Retinal pigment epithelial cell (primary cell): ENCODE measurements around the gene OSTN.
"Not testable (repeated sequence)": the region's sequence is repeated elsewhere in the genome, so short reads cannot be mapped to it uniquely, and the experiment has no call there.

Experiments used
- DNase-seq: peaks from one replicate; pipeline ENCODE4 v3.0.0-alpha.2; 2010; ENCODE audit warnings: low read depth
- H3K4me3 ChIP-seq: 2 replicates; pipeline ENCODE4 v1.5.1; 2011; ENCODE audit warnings: mild to moderate bottlenecking, low read length, control low read depth, moderate library complexity
- CTCF ChIP-seq: conservative IDR thresholded peaks from 2 replicates; pipeline ENCODE4 v1.5.1; 2011; ENCODE audit warnings: low read depth, low read length, control low read depth, inconsistent platforms

The OSTN gene

DNA sequence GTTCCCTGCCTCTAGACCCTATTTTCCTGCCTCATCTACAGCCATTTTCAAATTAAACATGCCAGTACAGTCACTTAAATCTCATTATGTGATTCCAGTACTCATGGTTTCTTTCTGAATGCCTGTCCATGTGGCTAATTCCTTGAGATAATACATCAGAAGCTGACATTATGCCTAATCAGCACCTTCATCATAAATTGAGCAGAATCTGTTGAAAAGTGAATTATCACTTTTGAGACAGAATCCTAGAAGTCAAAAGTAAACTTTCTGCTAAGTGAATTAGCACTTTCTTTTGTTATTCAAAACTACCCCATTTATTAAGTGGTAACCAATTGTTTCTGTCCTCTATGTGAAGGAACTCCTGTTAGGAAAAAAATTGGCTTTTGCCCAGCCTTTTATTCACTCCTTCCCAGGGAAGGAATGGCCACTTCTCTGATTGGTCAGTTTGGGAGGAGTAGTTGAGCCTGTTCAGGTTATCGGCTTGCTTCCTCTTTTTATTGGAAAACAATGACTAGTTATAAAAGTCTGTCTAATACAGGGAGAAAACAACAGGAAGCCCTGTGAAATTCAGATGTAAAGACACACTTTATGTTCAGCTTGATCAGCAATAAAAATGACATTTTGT, 40.5 kb downstream of the OSTN start:
- no peak for TF ChIP-seq CTCF
- no peak for DNase-seq
- no peak overlapping the region for H3K4me3 ChIP-seq

DNA sequence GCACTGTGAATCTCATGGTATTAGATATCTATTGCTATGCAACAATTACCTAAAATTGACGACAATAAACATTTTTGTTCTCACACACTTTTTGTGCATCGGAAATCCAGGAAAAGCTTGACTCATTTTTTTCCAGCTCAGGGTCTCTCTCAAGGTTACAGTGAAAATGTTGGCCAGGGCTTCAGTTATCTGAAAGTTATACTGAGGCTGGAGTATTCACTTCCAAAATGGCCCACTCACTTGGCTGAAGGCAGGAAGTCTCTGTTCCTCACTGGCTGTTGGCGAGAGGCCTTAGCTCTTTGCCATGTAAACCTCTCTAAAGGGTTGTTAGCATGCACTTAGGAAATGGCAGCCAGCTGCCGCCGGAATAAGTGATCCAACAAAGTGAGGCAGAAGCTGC, 41.4 kb downstream of the OSTN start:
- no peak for TF ChIP-seq CTCF
- no peak for DNase-seq
- no peak overlapping the region for H3K4me3 ChIP-seq

GRCh38 chr3:191244242-191244867, 45.3 kb downstream of the OSTN start:
- no peak for DNase-seq

GRCh38 chr3:191246034-191246433, 47.0 kb downstream of the OSTN start:
- not testable (repeated sequence) for H3K4me3 ChIP-seq, DNase-seq

More at GRCh38 chr3:191244242-191244867, 45.3 kb downstream of the OSTN start:
- H3K4me3 ChIP-seq, result no peak overlapping the region
- TF ChIP-seq CTCF, result peak; percentile 25

DNA sequence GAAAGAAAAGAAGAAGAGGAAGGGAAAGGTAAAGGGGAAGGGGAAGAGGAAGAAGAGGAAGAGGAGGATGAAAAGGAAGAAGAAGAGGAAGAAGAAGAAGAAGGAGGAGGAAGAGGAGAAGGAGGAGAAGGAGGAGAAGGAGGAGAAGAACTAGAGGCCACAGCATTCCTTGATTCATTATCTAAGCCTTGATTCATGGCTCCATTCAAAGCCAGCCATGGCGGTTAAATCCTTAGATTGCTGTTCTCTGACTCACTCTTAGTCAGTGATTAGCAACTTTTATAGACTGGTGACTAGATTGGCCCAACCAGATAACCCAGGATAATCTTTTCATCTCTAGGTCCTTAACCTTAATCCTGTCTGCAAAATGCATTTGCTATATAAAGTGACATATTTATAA, 47.6 kb downstream of the OSTN start:
- no peak for TF ChIP-seq CTCF
- peak; percentile 93 for DNase-seq
- no peak overlapping the region for H3K4me3 ChIP-seq

DNA sequence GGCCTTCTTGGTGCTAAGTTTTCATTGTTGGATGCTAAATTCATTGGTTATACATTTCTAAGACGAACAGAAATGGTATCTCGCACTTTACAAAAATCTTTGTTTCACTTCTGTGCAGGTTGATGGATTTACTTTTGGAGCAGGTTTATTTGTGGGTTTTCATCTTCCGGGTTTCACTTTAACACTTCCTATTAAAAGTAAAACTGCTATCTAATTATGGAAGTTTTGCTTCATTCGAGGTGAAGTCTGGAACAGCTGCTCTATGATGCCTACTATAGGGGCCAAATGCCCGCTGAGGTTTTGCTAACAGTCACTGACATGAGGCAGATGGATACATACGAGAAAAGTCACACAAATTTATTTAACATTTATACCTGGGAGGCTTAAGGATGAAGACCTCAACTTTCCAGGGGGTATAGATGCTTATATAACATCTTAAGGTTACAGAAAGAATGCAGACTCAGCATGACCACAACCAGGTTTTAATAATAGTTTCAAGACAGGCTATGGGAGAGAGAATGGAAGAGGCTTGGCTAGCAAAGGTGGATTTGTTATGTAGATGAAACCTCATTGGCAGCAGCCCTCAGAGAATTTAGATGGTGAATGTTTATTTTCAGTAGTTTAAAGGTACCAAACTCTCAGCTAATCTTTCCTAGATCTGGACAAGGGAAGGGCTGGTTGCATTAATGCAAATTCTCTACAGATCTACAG, 54.2 kb downstream of the OSTN start:
- H3K4me3 ChIP-seq, result no peak overlapping the region
- no peak for TF ChIP-seq CTCF
- DNase-seq, result no peak

DNA sequence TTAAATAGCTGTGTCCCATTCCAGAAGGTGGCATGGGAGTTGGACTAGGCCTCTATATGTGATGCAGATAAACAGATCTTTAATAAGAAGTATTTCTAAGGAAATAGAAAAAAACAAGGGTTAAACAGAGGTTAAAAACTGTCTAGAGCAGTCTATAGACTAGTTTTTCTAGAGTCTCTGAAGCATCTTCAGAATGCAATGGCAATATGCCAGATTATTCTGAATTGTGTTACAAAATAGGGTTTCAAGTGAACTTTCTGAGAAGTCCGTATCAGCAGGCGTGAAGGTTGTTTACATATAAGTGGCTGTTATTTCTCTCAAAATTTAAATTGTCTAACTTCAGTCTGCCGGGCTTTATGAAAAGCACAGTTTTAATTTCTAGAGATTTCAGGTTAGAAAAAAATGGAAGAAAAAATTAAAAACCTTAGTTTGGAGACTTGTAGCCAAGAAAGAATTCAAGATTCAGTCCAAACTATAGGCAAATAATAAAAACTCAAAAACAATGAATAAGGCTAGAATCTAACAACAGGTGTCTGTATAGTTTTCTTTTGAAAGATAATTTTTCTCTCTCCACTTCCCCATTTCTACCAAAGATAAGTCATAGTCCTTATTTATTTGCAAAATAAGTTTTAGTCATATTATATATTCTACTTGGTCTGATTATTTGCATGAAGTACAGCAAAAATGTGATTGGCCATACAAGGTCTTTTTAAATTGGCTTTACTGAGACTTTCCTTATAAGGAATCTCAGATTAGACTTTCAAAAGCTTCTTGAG, 55.2 kb downstream of the OSTN start:
- no peak for TF ChIP-seq CTCF
- DNase-seq, result no peak

More for the DNA sequence above, 55.2 kb downstream of the OSTN start:
- no peak overlapping the region for H3K4me3 ChIP-seq
